ENCODE data around the gene ZNF777. TPM values are rescaled to one million over a fixed set of nuclear protein-coding genes. Genes with fewer than 3 reads are reported as not detected.

The ZNF777 gene
- total and polyA plus RNA-seq, 2 donors (not counting 1 experiment from before 2014, with no cell fraction given): 4.1 to 4.9 TPM

GRCh38 chr7:149476791-149477190 lies 15.9 kb upstream of the ZNF777 start:
- Histone ChIP-seq H3K9ac (ENCODE audit: insufficient read depth, low read length) (no peak overlapping the region), H3K4me3 (replicated peaks in 1 of 4; ENCODE audit: control extremely low read depth in 1 of 4, insufficient read depth in 1 of 4, low read depth in 3 of 4, low read length in 4 of 4) (no peak overlapping the region), H4K20me1 (ENCODE audit: control insufficient read depth, extremely low read depth, insufficient read depth, low read length) (no peaks in the 10 kb centered on the region), H3K4me2 (ENCODE audit: extremely low read depth, insufficient read depth, low read length) (no peak overlapping the region), H3K4me1 (ENCODE audit: control insufficient read depth, extremely low read depth, insufficient read depth, low read length) (no peaks in the 10 kb centered on the region), H3K9me3 (ENCODE audit: control insufficient read depth, insufficient read depth, low read depth, low read length) (no peaks in the 10 kb centered on the region), H3K27ac (ENCODE audit: insufficient read depth, low read length) (no peak overlapping the region), H3K27me3 (ENCODE audit: control insufficient read depth, insufficient read depth, low read length) (no peaks in the 10 kb centered on the region), H3K79me2 (ENCODE audit: control insufficient read depth, insufficient read depth, low read length) (no peaks in the 10 kb centered on the region), H3K36me3 (ENCODE audit: control insufficient read depth, insufficient read depth, low read length) (peaks cover 24% of the 10 kb centered on the region), H2AFZ (ENCODE audit: low read length) (no peak overlapping the region)
- TF ChIP-seq CTCF (conservative IDR thresholded peaks at IDR 0.05 in 1 of 2, IDR thresholded peaks at IDR 0.05 in 1 of 2; ENCODE audit: low read depth in 1 of 2, low read length in 2 of 2) (no peak), EZH2 (IDR thresholded peaks at IDR 0.05; ENCODE audit: low read length, missing control alignments) (no peak)
- no peak for DNase-seq (ENCODE audit: low read depth in 2 of 2)

GRCh38 chr7:149475121-149476045 lies 14.5 kb upstream of the ZNF777 start:
- no peak for TF ChIP-seq CTCF (conservative IDR thresholded peaks at IDR 0.05 in 1 of 2, IDR thresholded peaks at IDR 0.05 in 1 of 2; ENCODE audit: low read depth in 1 of 2, low read length in 2 of 2)
- TF ChIP-seq EZH2 (IDR thresholded peaks at IDR 0.05; ENCODE audit: low read length, missing control alignments): no peak
- no peak for DNase-seq (ENCODE audit: low read depth in 2 of 2)

GRCh38 chr7:149474309-149475120 lies 13.7 kb upstream of the ZNF777 start:
- Histone ChIP-seq H3K4me3 (replicated peaks in 1 of 4; ENCODE audit: control extremely low read depth in 1 of 4, insufficient read depth in 1 of 4, low read depth in 3 of 4, low read length in 4 of 4) (no peak overlapping the region), H2AFZ (ENCODE audit: low read length) (no peak overlapping the region), H3K36me3 (ENCODE audit: control insufficient read depth, insufficient read depth, low read length) (peaks cover 24% of the 10 kb centered on the region), H3K27me3 (ENCODE audit: control insufficient read depth, insufficient read depth, low read length) (no peaks in the 10 kb centered on the region), H3K9ac (ENCODE audit: insufficient read depth, low read length) (no peak overlapping the region), H3K27ac (ENCODE audit: insufficient read depth, low read length) (no peak overlapping the region), H3K4me2 (ENCODE audit: extremely low read depth, insufficient read depth, low read length) (no peak overlapping the region), H3K9me3 (ENCODE audit: control insufficient read depth, insufficient read depth, low read depth, low read length) (no peaks in the 10 kb centered on the region), H3K79me2 (ENCODE audit: control insufficient read depth, insufficient read depth, low read length) (no peaks in the 10 kb centered on the region), H3K4me1 (ENCODE audit: control insufficient read depth, extremely low read depth, insufficient read depth, low read length) (no peaks in the 10 kb centered on the region), H4K20me1 (ENCODE audit: control insufficient read depth, extremely low read depth, insufficient read depth, low read length) (no peaks in the 10 kb centered on the region)
- TF ChIP-seq CTCF (conservative IDR thresholded peaks at IDR 0.05 in 1 of 2, IDR thresholded peaks at IDR 0.05 in 1 of 2; ENCODE audit: low read depth in 1 of 2, low read length in 2 of 2) (no peak), EZH2 (IDR thresholded peaks at IDR 0.05; ENCODE audit: low read length, missing control alignments) (no peak)
- no peak for DNase-seq (ENCODE audit: low read depth in 2 of 2)

More at GRCh38 chr7:149475121-149476045, 14.5 kb upstream of the ZNF777 start:
- Histone ChIP-seq H3K4me1 (ENCODE audit: control insufficient read depth, extremely low read depth, insufficient read depth, low read length) (no peaks in the 10 kb centered on the region), H3K27me3 (ENCODE audit: control insufficient read depth, insufficient read depth, low read length) (no peaks in the 10 kb centered on the region), H3K79me2 (ENCODE audit: control insufficient read depth, insufficient read depth, low read length) (no peaks in the 10 kb centered on the region), H3K27ac (ENCODE audit: insufficient read depth, low read length) (no peak overlapping the region), H3K4me2 (ENCODE audit: extremely low read depth, insufficient read depth, low read length) (no peak overlapping the region), H4K20me1 (ENCODE audit: control insufficient read depth, extremely low read depth, insufficient read depth, low read length) (no peaks in the 10 kb centered on the region), H3K9me3 (ENCODE audit: control insufficient read depth, insufficient read depth, low read depth, low read length) (no peaks in the 10 kb centered on the region), H3K9ac (ENCODE audit: insufficient read depth, low read length) (no peak overlapping the region), H3K36me3 (ENCODE audit: control insufficient read depth, insufficient read depth, low read length) (peaks cover 24% of the 10 kb centered on the region), H2AFZ (ENCODE audit: low read length) (no peak overlapping the region), H3K4me3 (replicated peaks in 1 of 4; ENCODE audit: control extremely low read depth in 1 of 4, insufficient read depth in 1 of 4, low read depth in 3 of 4, low read length in 4 of 4) (no peak overlapping the region)

Measured in fibroblast of lung (primary cell).